Measurements from ENCODE around the gene TIGD3. TPM values are rescaled to one million over a fixed set of nuclear protein-coding genes. Genes with fewer than 3 reads are reported as not detected.
A peak's percentile ranks its signal among the peaks of the same experiment; 100 is the strongest.

TIGD3 gene
- total RNA-seq, 1 donor from 2014 or later = 0.29 TPM

GRCh38 chr11:65366340-65366773 is 11.8 kb downstream of the TIGD3 start:
- DNase-seq (ENCODE audit: low spot score) = peak; percentile 45

GRCh38 chr11:65370659-65371049 is 16.1 kb downstream of the TIGD3 start:
- no peak for DNase-seq (ENCODE audit: low spot score)

DNA sequence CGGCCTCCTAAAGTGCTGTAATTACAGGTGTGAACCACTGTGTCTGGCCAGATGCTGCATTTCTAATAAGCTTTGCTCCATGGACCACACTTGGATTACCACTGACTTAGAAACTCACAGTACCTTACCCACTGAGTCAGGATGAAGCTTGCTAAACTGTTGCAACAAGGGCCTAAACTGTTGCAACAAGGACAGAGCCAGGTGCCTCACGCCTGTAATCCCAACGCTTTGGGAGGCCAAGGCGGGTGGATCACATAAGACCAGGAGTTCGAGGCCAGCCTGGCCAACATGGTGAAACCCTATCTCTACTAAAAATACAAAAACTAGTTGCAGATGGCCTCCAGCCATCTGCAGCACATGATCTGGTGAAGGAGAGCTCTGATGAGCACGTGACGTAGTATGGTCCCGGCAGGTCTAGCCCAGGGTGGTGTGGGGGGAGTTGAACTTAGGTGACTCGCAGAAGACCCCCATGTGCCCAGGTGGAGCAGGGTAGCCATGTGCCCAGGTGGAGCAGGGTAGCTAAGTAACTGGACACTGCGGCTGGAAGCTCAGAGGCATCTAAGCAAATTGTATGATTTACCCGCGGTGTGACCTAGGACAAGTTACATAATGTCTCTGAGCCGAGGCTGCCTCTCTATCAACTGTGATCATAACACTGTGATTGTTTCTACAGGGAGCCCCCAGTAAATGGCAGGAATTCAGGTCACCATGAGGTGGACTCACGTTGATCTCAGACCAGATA is 19.5 kb downstream of the TIGD3 start:
- no peak for DNase-seq (ENCODE audit: low spot score)

GRCh38 chr11:65375012-65375411 is 20.5 kb downstream of the TIGD3 start:
- no peak for DNase-seq (ENCODE audit: low spot score)

- no peak for DNase-seq (ENCODE audit: low spot score)
Measured at GRCh38 chr11:65376138-65376713, 21.7 kb downstream of the TIGD3 start.

DNA sequence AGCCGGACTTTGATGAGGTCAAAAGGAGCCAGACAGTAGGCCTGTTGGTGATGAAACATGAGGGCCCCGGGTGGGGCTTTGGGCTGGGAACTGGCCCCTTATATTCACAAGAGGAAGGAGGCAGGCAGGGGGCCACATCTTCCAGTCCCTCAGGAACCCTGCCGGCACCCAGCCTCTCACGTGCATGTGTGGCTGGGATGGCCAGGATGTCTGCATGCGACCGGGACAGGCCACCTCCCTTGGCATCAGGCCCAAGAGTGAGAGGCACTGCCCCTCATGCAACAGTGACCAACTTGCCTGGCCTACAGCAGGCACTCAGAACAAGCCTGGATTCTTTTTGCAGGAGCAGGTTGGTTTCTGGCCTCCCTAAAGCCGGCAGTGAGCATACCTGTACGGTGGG is 22.5 kb downstream of the TIGD3 start:
- no peak for DNase-seq (ENCODE audit: low spot score)

GRCh38 chr11:65377777-65378176 is 23.2 kb downstream of the TIGD3 start:
- DNase-seq (ENCODE audit: low spot score) = no peak

- DNase-seq (ENCODE audit: low spot score) = no peak
Measured at GRCh38 chr11:65378208-65378927, 23.8 kb downstream of the TIGD3 start.

DNA sequence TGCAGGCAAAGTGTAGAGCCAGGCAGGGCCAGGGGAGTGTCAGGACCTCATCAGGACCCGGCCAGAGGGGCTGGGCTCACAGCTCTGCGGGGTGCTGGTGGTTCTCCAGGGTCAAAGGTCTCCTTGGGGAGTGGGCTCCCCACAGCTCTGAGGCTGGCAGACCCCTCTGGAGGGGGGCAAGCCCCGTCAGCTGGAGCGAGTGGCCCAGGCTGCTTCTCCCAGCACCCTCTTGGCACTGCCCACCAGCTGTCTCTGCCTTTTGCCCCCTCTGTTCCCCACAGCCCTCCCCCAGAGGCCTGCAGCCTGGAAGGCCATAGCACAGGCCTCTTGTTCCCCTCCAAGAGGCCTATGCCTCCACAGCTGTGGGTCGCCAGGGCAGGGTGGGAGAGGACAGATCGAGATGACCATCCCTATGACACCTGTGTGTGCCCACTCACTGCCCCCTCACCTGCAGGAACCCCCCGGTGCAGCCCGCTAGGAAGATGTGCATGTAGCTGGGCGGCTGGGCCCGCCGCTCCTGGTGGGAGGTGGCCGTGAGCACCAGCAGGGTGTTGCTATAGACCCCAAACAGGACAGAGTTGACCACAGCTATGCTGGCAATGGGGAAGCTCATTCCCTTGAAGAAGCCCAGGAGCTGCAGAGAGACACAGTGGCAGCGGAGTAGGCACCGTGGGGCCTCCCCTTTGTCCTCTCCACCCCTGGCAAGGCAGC is 24.5 kb downstream of the TIGD3 start:
- DNase-seq (ENCODE audit: low spot score) = no peak

- DNase-seq (ENCODE audit: low spot score) = no peak
Measured at GRCh38 chr11:65379698-65380459, 25.3 kb downstream of the TIGD3 start.

DNA sequence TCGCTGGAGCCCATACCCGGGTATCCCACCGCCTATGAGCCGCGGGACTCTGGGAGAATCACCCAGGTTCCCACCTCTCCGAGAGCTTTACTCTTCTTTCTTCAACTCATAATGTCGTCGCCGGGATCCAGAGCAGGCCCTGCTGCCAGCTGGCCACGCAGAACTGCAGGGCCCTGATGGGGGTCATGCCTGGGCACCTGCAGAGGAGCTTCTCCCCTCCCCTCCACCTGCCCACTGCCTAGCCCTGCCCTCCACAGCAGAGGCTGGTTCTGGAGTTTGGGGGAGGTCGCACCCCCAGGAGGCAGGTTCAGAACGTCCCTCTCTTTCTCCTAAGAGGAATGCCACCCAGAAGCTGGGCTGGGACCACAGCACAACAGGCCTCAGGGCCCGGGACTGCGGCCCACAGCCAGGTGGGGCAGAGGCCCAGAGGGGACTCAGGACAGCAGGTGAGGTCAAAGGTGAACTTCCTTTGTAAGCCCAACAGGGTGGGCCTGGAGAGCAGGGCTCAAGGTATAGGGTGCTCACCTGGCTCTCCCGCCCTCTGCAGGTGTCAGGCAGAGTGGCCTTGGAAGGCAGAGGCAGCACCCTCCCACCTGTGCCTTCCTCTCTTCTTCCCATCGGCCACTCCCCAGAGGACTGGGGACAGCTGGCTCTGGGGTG is 26.0 kb downstream of the TIGD3 start:
- no peak for DNase-seq (ENCODE audit: low spot score)

GRCh38 chr11:65381716-65382032 is 27.1 kb downstream of the TIGD3 start:
- peak; percentile 93 for DNase-seq (ENCODE audit: low spot score)

- peak; percentile 92 for DNase-seq (ENCODE audit: low spot score)
Measured at GRCh38 chr11:65382033-65382803, 27.7 kb downstream of the TIGD3 start, which contains the start of gene SLC25A45. SLC25A45 (minus strand) TSS chr11:65382646; CDS start chr11:65381951, 695 bp downstream.

- DNase-seq (ENCODE audit: low spot score) = no peak
Measured at GRCh38 chr11:65382804-65383368, 28.3 kb downstream of the TIGD3 start.

DNA sequence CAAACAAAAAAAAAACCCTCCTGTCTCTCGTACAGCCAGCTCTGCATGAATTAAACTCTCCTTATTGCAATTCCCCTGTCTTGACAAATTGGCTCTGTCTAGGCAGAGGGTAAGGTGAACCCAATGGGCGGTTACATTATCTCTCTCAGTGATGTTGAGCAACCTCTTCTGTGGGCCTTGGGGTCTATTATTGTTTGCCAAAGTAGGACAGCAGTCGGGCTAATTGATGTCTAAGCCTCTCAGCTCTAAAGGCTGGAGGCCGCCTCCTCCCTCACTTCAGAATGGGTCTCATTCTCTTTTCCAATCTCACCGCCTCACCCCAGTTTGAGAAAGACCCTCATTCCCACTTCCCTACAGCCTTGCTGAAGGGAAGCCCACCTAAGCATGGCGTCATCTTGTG is 29.2 kb downstream of the TIGD3 start:
- no peak for DNase-seq (ENCODE audit: low spot score)

DNA sequence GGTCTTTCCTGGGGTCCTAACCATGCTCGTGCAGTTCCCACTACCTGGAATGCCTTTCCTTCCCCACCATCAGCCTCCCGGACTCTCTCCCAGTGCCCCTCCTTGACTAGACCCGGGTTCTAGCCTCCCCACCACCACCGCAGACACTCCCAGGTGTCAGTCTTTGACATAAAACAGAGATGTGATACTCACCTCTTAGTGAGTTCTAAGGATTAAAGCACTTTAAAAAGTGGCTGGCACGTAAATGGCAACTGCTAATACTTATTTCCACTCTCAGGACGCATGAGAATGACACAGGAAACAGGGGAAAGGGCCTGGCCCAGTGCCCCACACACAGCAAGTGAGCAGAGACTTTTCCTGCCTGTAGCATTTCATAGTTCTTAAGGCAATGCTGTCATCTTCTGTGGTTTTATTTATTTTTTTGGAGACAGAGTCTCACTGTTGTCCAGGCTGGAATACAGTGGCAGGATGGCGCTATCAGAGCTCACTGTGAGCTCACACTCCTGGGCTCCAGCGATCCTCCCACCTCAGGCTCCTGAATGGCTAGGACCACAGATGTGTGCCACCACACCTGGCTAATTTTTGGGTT is 29.8 kb downstream of the TIGD3 start:
- no peak for DNase-seq (ENCODE audit: low spot score)

DNA sequence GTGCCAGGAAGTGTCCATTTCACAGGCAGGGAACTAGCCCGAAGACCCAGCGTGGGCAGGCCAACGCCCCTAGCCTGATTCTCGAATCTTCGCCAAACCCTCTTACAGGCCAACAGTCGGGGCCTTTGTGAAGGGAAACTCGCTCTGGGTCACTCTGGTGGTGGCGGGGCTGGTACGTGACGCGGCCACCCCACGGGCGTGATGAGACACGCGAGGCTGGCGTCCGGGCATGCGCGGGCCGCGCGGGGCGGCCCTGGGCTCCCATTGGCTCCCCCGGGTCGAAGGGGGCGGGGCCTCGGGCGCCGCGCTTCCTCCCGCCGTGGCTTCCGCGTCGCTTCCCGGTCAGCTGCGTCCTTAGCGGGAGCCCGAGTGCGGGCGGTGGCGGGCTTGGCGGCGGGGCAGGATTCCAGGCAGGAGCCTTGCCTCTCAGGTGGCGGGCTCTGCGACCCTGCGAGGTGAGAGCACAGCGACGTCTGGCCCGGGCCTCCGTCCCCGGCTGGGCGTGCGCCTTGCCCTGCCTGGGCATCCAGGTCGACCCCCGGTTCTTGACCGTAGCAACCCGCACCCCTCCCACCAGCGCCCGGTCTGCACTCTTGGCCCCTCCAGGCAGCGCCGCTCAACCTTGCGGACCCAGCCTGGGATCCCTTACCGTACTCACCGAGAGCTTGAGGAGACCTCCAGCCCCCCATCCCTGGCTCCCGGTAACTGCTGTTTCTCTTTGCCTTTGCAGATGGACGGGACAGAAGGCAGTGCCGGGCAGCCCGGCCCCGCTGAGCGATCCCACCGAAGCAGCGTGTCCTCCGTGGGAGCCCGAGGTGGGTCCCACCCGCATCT is 32.0 kb downstream of the TIGD3 start, which contains the start of gene FRMD8:
FRMD8 (plus strand) TSS at position 331 of the 834 bp plus-strand sequence; CDS start at position 731, 400 bp downstream.
- DNase-seq (ENCODE audit: low spot score) = peak; percentile 93

- no peak for DNase-seq (ENCODE audit: low spot score)
Measured at GRCh38 chr11:65388731-65389130, 34.2 kb downstream of the TIGD3 start.

Measured in mucosa of gallbladder (tissue), 1 donor.